Karpas-422 (cell line): ENCODE results near the gene CELF2. TPM values are rescaled to one million over a fixed set of nuclear protein-coding genes. Genes with fewer than 3 reads are reported as not detected.

Experiments
- DNase-seq: peaks from one replicate; pipeline ENCODE4 v3.0.0-alpha.2; 2015
- H2AFZ ChIP-seq: fragments of 200-600 bp; sonication (generic); 2 replicates; pipeline ENCODE4 v1.6.1; 2014; ENCODE audit warnings: antibody characterized with exemption, low read length, mixed read lengths
- H3K27ac ChIP-seq: fragments of 200-600 bp; sonication (generic); 2 replicates; pipeline ENCODE4 v1.5.1; 2014; ENCODE audit warnings: mild to moderate bottlenecking, low read length, moderate library complexity
- H3K27me3 ChIP-seq: fragments of 200-600 bp; sonication (generic); 2 replicates; pipeline ENCODE4 v1.6.1; 2014; ENCODE audit warnings: low read length, mixed read lengths
- H3K36me3 ChIP-seq: fragments of 200-600 bp; sonication (generic); 2 replicates; pipeline ENCODE4 v1.6.1; 2014; ENCODE audit warnings: low read length, mixed read lengths; ENCODE audit not compliant: insufficient read depth
- H3K4me1 ChIP-seq: fragments of 200-600 bp; sonication (generic); 2 replicates; pipeline ENCODE4 v1.6.1; 2014; ENCODE audit warnings: mild to moderate bottlenecking, low read length, mixed read lengths
- H3K4me2 ChIP-seq: fragments of 200-600 bp; sonication (generic); 2 replicates; pipeline ENCODE4 v1.6.1; 2014; ENCODE audit warnings: low read length, low read depth, mild to moderate bottlenecking; ENCODE audit not compliant: poor library complexity, severe bottlenecking
- H3K4me3 ChIP-seq: fragments of 200-600 bp; sonication (generic); 2 replicates; pipeline ENCODE4 v1.5.1; 2014; ENCODE audit warnings: mild to moderate bottlenecking, antibody characterized with exemption, low read length, mixed read lengths
- H3K79me2 ChIP-seq: fragments of 200-600 bp; sonication (generic); 2 replicates; pipeline ENCODE4 v1.6.1; 2014; ENCODE audit warnings: mild to moderate bottlenecking, low read length, mixed read lengths
- H3K9ac ChIP-seq: fragments of 200-600 bp; sonication (generic); 2 replicates; pipeline ENCODE4 v1.6.0; 2014; ENCODE audit warnings: low read length
- H3K9me2 ChIP-seq: fragments of 200-600 bp; sonication (generic), shearing (Covaris generic); replicated peaks from 2 replicates; pipeline ENCODE4 v1.6.0; 2014; ENCODE audit warnings: mild to moderate bottlenecking, low read length, moderate library complexity; ENCODE audit not compliant: insufficient read depth
- H3K9me3 ChIP-seq: fragments of 300-700, 200-600 bp; sonication (generic); 2 replicates; pipeline ENCODE4 v1.6.1; 2014; ENCODE audit warnings: low read length, mixed read lengths
- H4K20me1 ChIP-seq: fragments of 200-600 bp; sonication (generic); 2 replicates; pipeline ENCODE4 v1.6.1; 2014; ENCODE audit warnings: mild to moderate bottlenecking, antibody characterized with exemption, low read length, low read depth; ENCODE audit not compliant: insufficient read depth
- total RNA-seq: library from RNA; depleted of rRNA; stranded (reverse); fragments of >200 nt; shearing (Covaris generic); gene quantifications from 2 replicates; pipeline ENCODE4 v1.2.3, GENCODE V29; 2014; ENCODE audit warnings: low replicate concordance

CELF2 gene
- total RNA-seq, 1 experiment from 2014 or later, result 2.3 TPM

GRCh38 chr10:11176746-11177145 lies 159.1 kb downstream of the CELF2 start:
- no peaks in the 10 kb centered on the region for H3K9me2 ChIP-seq
- H3K4me3 ChIP-seq, result no peak overlapping the region
- no peaks in the 10 kb centered on the region for H3K9me3 ChIP-seq
- no peaks in the 10 kb centered on the region for H4K20me1 ChIP-seq
- no peaks in the 10 kb centered on the region for H3K36me3 ChIP-seq
- H2AFZ ChIP-seq, result no peak overlapping the region
- no peaks in the 10 kb centered on the region for H3K79me2 ChIP-seq
- DNase-seq, result no peak
- H3K27ac ChIP-seq, result no peak overlapping the region
- no peak overlapping the region for H3K9ac ChIP-seq
- H3K27me3 ChIP-seq, result no peaks in the 10 kb centered on the region
- H3K4me2 ChIP-seq, result no peak overlapping the region
- H3K4me1 ChIP-seq, result peaks cover 8% of the 10 kb centered on the region

DNA sequence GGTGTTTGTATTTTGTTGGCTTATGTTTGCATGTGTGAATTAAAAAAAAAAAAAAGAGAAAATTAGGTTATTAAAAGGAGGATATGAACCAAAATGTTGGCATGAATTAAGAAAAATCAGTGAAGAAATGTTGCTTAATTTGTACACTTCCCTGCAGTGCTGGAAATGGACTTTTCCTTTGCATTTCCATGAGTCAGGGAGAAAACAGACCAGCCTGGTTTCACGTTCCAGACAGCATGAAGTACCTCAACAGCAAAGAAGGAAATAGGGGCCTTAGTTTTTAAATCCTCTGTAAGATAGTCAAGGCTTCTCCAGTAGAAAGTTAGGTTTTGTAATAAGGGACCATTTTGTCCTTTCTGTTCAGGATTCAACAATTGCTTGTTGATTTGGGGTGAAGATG lies 159.7 kb downstream of the CELF2 start:
- H3K9ac ChIP-seq, result no peak overlapping the region
- H3K9me2 ChIP-seq, result no peaks in the 10 kb centered on the region
- H3K27ac ChIP-seq, result no peak overlapping the region
- no peaks in the 10 kb centered on the region for H3K36me3 ChIP-seq
- H4K20me1 ChIP-seq, result no peaks in the 10 kb centered on the region
- no peak overlapping the region for H2AFZ ChIP-seq
- peaks cover 8% of the 10 kb centered on the region for H3K4me1 ChIP-seq
- no peaks in the 10 kb centered on the region for H3K9me3 ChIP-seq
- no peaks in the 10 kb centered on the region for H3K27me3 ChIP-seq
- H3K4me3 ChIP-seq, result no peak overlapping the region
- H3K4me2 ChIP-seq, result no peak overlapping the region
- DNase-seq, result no peak
- no peaks in the 10 kb centered on the region for H3K79me2 ChIP-seq

- Histone ChIP-seq H3K27me3 (no peaks in the 10 kb centered on the region), H3K36me3 (no peaks in the 10 kb centered on the region), H3K4me1 (peaks cover 8% of the 10 kb centered on the region), H3K27ac (no peak overlapping the region), H3K9me3 (no peaks in the 10 kb centered on the region), H3K4me3 (no peak overlapping the region), H3K79me2 (no peaks in the 10 kb centered on the region), H3K4me2 (no peak overlapping the region), H2AFZ (no peak overlapping the region), H3K9me2 (no peaks in the 10 kb centered on the region), H4K20me1 (no peaks in the 10 kb centered on the region), H3K9ac (no peak overlapping the region)
- no peak for DNase-seq
Measured at GRCh38 chr10:11177926-11178471, 160.3 kb downstream of the CELF2 start.

GRCh38 chr10:11178606-11179515 lies 161.2 kb downstream of the CELF2 start:
- no peaks in the 10 kb centered on the region for H3K36me3 ChIP-seq
- H3K27ac ChIP-seq, result no peak overlapping the region
- H3K4me2 ChIP-seq, result no peak overlapping the region
- no peaks in the 10 kb centered on the region for H3K79me2 ChIP-seq
- no peaks in the 10 kb centered on the region for H3K9me3 ChIP-seq
- no peak overlapping the region for H2AFZ ChIP-seq
- no peaks in the 10 kb centered on the region for H4K20me1 ChIP-seq
- H3K4me1 ChIP-seq, result peaks cover 8% of the 10 kb centered on the region
- H3K27me3 ChIP-seq, result no peaks in the 10 kb centered on the region
- no peak overlapping the region for H3K4me3 ChIP-seq
- no peak overlapping the region for H3K9ac ChIP-seq
- no peak for DNase-seq
- H3K9me2 ChIP-seq, result no peaks in the 10 kb centered on the region

GRCh38 chr10:11179516-11180105 lies 161.9 kb downstream of the CELF2 start:
- Histone ChIP-seq H2AFZ (no peak overlapping the region), H3K27ac (no peak overlapping the region), H3K9me3 (no peaks in the 10 kb centered on the region), H3K4me3 (no peak overlapping the region), H3K4me1 (peaks cover 8% of the 10 kb centered on the region), H3K27me3 (0 out of 2 replicates have a peak, but pooled peaks cover 3% of the 10 kb centered on the region), H3K36me3 (no peaks in the 10 kb centered on the region), H3K79me2 (no peaks in the 10 kb centered on the region), H4K20me1 (no peaks in the 10 kb centered on the region), H3K4me2 (no peak overlapping the region), H3K9me2 (no peaks in the 10 kb centered on the region), H3K9ac (no peak overlapping the region)
- DNase-seq, result no peak

GRCh38 chr10:11180228-11180627 lies 162.6 kb downstream of the CELF2 start:
- Histone ChIP-seq H3K79me2 (no peaks in the 10 kb centered on the region), H3K9me2 (no peaks in the 10 kb centered on the region), H3K9ac (no peak overlapping the region), H3K4me3 (no peak overlapping the region), H3K9me3 (no peaks in the 10 kb centered on the region; the same call in 1 of the 2 replicates), H2AFZ (no peak overlapping the region), H3K36me3 (no peaks in the 10 kb centered on the region), H3K27me3 (peaks cover 6% of the 10 kb centered on the region; the same call in 1 of the 2 replicates), H3K4me2 (no peak overlapping the region), H3K27ac (no peak overlapping the region), H4K20me1 (no peaks in the 10 kb centered on the region), H3K4me1 (peaks cover 8% of the 10 kb centered on the region)
- no peak for DNase-seq

GRCh38 chr10:11181978-11182377 lies 164.3 kb downstream of the CELF2 start:
- H3K9ac ChIP-seq, result no peak overlapping the region
- no peak for DNase-seq
- no peak overlapping the region for H2AFZ ChIP-seq
- H3K9me2 ChIP-seq, result no peaks in the 10 kb centered on the region
- no peak overlapping the region for H3K4me3 ChIP-seq
- no peaks in the 10 kb centered on the region; the same call in 1 of the 2 replicates for H3K9me3 ChIP-seq
- H3K4me2 ChIP-seq, result no peak overlapping the region
- no peak overlapping the region for H3K27ac ChIP-seq
- no peaks in the 10 kb centered on the region for H3K79me2 ChIP-seq
- peaks cover 6% of the 10 kb centered on the region; the same call in 1 of the 2 replicates for H3K27me3 ChIP-seq
- no peaks in the 10 kb centered on the region for H3K36me3 ChIP-seq
- H3K4me1 ChIP-seq, result peaks cover 8% of the 10 kb centered on the region
- H4K20me1 ChIP-seq, result no peaks in the 10 kb centered on the region

DNA sequence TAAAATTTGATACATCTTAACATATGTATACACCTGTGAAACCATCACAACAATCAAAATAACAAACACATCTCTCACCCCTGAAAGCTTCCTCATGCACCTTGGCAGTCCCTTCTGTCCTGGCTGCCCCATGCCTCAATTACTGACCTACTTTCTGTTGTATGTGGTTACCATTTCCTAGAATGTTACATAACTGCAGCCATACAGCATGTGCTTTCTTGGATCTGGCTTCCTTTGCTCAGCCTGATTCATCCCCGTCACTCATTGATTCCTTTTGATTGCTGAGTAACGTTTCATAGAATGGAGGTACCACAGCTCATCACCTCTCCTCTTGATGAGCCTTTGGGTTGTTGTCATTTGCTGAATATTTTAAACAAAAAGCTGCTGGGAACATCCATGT lies 165.3 kb downstream of the CELF2 start:
- Histone ChIP-seq H3K4me3 (no peak overlapping the region), H3K27me3 (peaks cover 6% of the 10 kb centered on the region; the same call in 1 of the 2 replicates), H3K4me1 (peaks cover 8% of the 10 kb centered on the region), H3K9me3 (no peaks in the 10 kb centered on the region; the same call in 1 of the 2 replicates), H3K36me3 (no peaks in the 10 kb centered on the region), H3K9ac (no peak overlapping the region), H3K27ac (no peak overlapping the region), H4K20me1 (no peaks in the 10 kb centered on the region), H3K79me2 (no peaks in the 10 kb centered on the region), H2AFZ (no peak overlapping the region), H3K9me2 (no peaks in the 10 kb centered on the region), H3K4me2 (no peak overlapping the region)
- DNase-seq, result no peak
